Glomerular visceral epithelial cell (primary cell): ENCODE measurements around the gene LILRB4.
A peak's percentile ranks its signal among the peaks of the same experiment; 100 is the strongest.
"Not testable (repeated sequence)": the region's sequence is repeated elsewhere in the genome, so short reads cannot be mapped to it uniquely, and the experiment has no call there.

Source experiments
- DNase-seq: peaks from one replicate; pipeline ENCODE4 v3.0.0-alpha.2; 2016; ENCODE audit errors: extremely low spot score

LILRB4 gene

GRCh38 chr19:54650108-54650655 is 12.6 kb upstream of the LILRB4 start:
- DNase-seq, result no peak

- peak; percentile 28 for DNase-seq
These were observed 9.5 kb upstream of the LILRB4 start for GRCh38 chr19:54653181-54653809.

- no peak for DNase-seq
These were observed 8.1 kb upstream of the LILRB4 start for GRCh38 chr19:54654447-54655321.

GRCh38 chr19:54659300-54659699 is 3.5 kb upstream of the LILRB4 start:
- no peak for DNase-seq

GRCh38 chr19:54660306-54660705 is 2.5 kb upstream of the LILRB4 start:
- DNase-seq, result no peak

GRCh38 chr19:54660964-54661363 is 1.8 kb upstream of the LILRB4 start:
- no peak for DNase-seq

GRCh38 chr19:54661846-54662481 is 821 bp upstream of the LILRB4 start:
- no peak for DNase-seq

GRCh38 chr19:54665530-54665929 is 2.7 kb downstream of the LILRB4 start:
- no peak for DNase-seq

- DNase-seq, result no peak
These were observed 4.4 kb downstream of the LILRB4 start for GRCh38 chr19:54667217-54667616.

- no peak for DNase-seq
These were observed 5.6 kb downstream of the LILRB4 start for GRCh38 chr19:54668353-54668752.

- no peak for DNase-seq
These were observed 8.0 kb downstream of the LILRB4 start for GRCh38 chr19:54670576-54671357.

GRCh38 chr19:54673222-54673621 is 10.4 kb downstream of the LILRB4 start:
- no peak for DNase-seq

GRCh38 chr19:54674021-54674617 is 11.3 kb downstream of the LILRB4 start:
- DNase-seq, result peak; percentile 9

- DNase-seq, result peak; percentile 40
These were observed 13.5 kb downstream of the LILRB4 start for GRCh38 chr19:54676210-54676834.

- no peak for DNase-seq
These were observed 14.4 kb downstream of the LILRB4 start for GRCh38 chr19:54677217-54677616.

- not testable (repeated sequence) for DNase-seq
These were observed 18.8 kb downstream of the LILRB4 start for GRCh38 chr19:54681596-54681995.

- DNase-seq, result no peak
These were observed 19.6 kb downstream of the LILRB4 start for GRCh38 chr19:54682306-54682856.

GRCh38 chr19:54684527-54684926 is 21.7 kb downstream of the LILRB4 start:
- peak; percentile 7 for DNase-seq

GRCh38 chr19:54691582-54692297 is 29.0 kb downstream of the LILRB4 start:
- DNase-seq, result no peak

- DNase-seq, result no peak
These were observed 29.5 kb downstream of the LILRB4 start for GRCh38 chr19:54692298-54692615.
